Measurements from ENCODE around the gene MTHFD2L. TPM values are rescaled to one million over a fixed set of nuclear protein-coding genes. Genes with fewer than 3 reads are reported as not detected.

MTHFD2L gene
- total RNA-seq, 2 experiments from 2014 or later = 7.3 to 8.1 TPM

DNA sequence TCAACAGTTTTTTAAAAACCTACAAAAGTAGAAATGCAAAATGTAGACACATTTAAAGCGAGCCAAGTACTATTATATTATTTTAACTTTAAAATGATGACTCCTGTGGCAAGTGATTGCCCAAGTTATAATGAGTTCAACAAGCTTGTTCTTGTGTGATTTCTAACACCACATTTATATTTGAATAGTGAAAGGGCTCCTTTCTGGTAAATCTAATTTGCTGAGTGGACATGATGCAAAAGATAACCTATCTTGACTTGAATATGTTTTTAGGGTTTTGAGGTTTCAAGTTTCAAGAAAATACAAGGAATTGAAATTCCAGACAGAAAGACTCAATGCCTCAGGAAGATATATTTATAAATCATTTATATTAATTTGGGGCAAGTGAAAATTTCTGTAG lies 149.3 kb downstream of the MTHFD2L start:
- peaks cover 6% of the 10 kb centered on the region for H3K4me1 Mint-ChIP-seq (ENCODE audit: low read depth)
- ATAC-seq (no peak), DNase-seq (no peak)
- no peaks in the 10 kb centered on the region for H3K27me3 Mint-ChIP-seq
- H3K9me3 Mint-ChIP-seq = no peaks in the 10 kb centered on the region
- TF ChIP-seq, protein P1, sequence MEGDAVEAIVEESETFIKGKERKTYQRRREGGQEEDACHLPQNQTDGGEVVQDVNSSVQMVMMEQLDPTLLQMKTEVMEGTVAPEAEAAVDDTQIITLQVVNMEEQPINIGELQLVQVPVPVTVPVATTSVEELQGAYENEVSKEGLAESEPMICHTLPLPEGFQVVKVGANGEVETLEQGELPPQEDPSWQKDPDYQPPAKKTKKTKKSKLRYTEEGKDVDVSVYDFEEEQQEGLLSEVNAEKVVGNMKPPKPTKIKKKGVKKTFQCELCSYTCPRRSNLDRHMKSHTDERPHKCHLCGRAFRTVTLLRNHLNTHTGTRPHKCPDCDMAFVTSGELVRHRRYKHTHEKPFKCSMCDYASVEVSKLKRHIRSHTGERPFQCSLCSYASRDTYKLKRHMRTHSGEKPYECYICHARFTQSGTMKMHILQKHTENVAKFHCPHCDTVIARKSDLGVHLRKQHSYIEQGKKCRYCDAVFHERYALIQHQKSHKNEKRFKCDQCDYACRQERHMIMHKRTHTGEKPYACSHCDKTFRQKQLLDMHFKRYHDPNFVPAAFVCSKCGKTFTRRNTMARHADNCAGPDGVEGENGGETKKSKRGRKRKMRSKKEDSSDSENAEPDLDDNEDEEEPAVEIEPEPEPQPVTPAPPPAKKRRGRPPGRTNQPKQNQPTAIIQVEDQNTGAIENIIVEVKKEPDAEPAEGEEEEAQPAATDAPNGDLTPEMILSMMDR (IDR thresholded peaks at IDR 0.05) = no peak
- H3K36me3 Mint-ChIP-seq (ENCODE audit: low read depth) = no peaks in the 10 kb centered on the region
- intact Hi-C loops (cut with micrococcal nuclease) = no loop called here
- ChIA-PET CTCF (interaction anchor here (2.4 kb wide), 1 partner anchor 79 kb away, joined by 11 read pairs; no protein-coding TSS in a partner anchor), POLR2A (no interaction called here)
- no peak overlapping the region for H3K4me3 Mint-ChIP-seq
- H3K27ac Mint-ChIP-seq = no peak overlapping the region

DNA sequence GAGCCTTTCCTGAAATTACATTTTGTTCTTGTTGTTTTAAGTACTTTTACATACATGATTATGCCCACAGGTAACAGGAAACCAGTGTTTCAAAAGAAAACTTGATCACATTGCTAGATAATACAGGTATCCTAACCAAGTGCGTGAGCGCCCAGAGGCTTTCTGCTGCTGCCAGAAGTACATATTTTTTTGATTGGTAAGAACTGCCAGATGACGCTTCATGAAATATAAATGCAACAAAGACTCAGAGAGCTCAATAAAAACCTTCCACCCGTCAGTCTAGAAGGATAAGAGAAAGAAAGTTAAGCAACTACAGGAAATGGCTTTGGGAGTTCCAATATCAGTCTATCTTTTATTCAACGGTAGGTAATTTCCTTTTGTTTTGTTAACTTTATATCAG lies 150.3 kb downstream of the MTHFD2L start, which contains the start of gene EPGN:
TSS of gene EPGN (plus strand) at position 256 of the 400 bp plus-strand sequence. CDS start at position 320, 64 bp downstream.
- intact Hi-C loops (cut with micrococcal nuclease) = no loop called here
- CTCF ChIA-PET = interaction anchor here (1.4 to 2.4 kb wide), 2 partner anchors 80 to 119 kb away, joined by 5 to 11 read pairs; no protein-coding TSS in a partner anchor
- Mint-ChIP-seq H3K36me3 (ENCODE audit: low read depth) (no peaks in the 10 kb centered on the region), H3K27me3 (no peaks in the 10 kb centered on the region), H3K4me1 (ENCODE audit: low read depth) (peaks cover 6% of the 10 kb centered on the region), H3K9me3 (no peaks in the 10 kb centered on the region), H3K4me3 (no peak within 1 kb of the TSS), H3K27ac (no peak within 1 kb of the TSS)
- TF ChIP-seq, protein P1 (IDR thresholded peaks at IDR 0.05) = no peak
- ATAC-seq = no peak
- POLR2A ChIA-PET = no interaction called here
- no peak for DNase-seq

DNA sequence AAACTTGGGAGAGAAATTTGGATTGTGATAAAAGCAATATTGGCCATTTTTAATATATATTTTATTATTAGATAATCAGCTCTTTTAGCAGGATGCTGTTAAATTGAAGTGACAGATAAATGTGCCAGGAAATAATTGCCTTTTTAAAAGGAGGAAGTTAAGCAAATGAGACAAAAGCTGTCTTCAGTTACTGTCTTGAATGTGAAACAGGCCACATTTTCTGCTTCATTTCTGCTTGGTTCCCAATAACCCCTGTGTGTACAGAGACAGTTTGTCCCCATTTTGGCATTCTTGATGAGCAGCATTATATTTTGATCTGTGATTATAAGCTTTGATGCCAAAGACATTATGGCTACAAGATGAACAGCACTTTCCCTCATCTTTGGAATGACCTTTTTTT lies 151.3 kb downstream of the MTHFD2L start:
- no peak for ATAC-seq
- Mint-ChIP-seq H3K36me3 (ENCODE audit: low read depth) (no peaks in the 10 kb centered on the region), H3K27me3 (no peaks in the 10 kb centered on the region), H3K4me3 (no peak overlapping the region), H3K27ac (no peak overlapping the region), H3K9me3 (no peaks in the 10 kb centered on the region), H3K4me1 (ENCODE audit: low read depth) (peaks cover 6% of the 10 kb centered on the region)
- TF ChIP-seq, protein P1 (IDR thresholded peaks at IDR 0.05) = no peak
- POLR2A ChIA-PET = no interaction called here
- DNase-seq = no peak
- intact Hi-C loops (cut with micrococcal nuclease) = no loop called here
- CTCF ChIA-PET = interaction anchor here (0.7 to 2.4 kb wide), 3 partner anchors 81 to 120 kb away, joined by 3 to 11 read pairs (median 5); no protein-coding TSS in a partner anchor

DNA sequence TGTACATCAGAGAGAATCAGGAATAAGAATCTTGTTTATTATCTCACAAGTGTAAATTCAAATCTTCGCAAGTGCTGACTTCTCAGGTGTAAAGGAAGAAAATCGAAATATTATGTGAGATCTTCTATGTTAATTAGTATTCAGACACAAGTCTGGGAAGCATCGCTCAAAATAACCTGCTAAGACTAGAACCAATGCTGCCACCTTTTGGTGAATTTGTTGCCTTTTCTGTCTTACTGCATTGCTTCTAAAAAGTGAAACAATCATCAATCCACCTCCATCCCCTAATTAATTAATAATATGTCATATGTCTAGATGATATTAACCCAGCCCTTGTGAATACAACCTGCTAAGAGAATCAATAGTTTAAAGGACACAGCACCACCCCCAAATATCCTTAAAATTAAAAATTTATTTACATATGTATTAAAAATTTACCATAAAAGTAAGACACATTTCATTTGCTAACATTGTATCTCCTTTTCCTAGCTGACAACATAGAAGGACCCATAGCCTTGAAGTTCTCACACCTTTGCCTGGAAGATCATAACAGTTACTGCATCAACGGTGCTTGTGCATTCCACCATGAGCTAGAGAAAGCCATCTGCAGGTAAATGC lies 153.9 kb downstream of the MTHFD2L start:
- TF ChIP-seq, protein P1 (IDR thresholded peaks at IDR 0.05) = peak; percentile 64
- H3K4me3 Mint-ChIP-seq = no peak overlapping the region
- intact Hi-C loops (cut with micrococcal nuclease) = loop anchor here (1.0 to 5.0 kb wide), 2 partner anchors 84 to 125 kb away; no protein-coding TSS in a partner anchor
- no peaks in the 10 kb centered on the region for H3K36me3 Mint-ChIP-seq (ENCODE audit: low read depth)
- POLR2A ChIA-PET = no interaction called here
- CTCF ChIA-PET = interaction anchor here (0.8 to 2.0 kb wide), 2 partner anchors 83 to 122 kb away, joined by 4 to 12 read pairs; no protein-coding TSS in a partner anchor
- no peaks in the 10 kb centered on the region for H3K27me3 Mint-ChIP-seq
- H3K4me1 Mint-ChIP-seq (ENCODE audit: low read depth) = peaks cover 6% of the 10 kb centered on the region
- H3K9me3 Mint-ChIP-seq = no peaks in the 10 kb centered on the region
- peak; percentile 32 for DNase-seq
- no peak overlapping the region for H3K27ac Mint-ChIP-seq
- no peak for ATAC-seq

DNA sequence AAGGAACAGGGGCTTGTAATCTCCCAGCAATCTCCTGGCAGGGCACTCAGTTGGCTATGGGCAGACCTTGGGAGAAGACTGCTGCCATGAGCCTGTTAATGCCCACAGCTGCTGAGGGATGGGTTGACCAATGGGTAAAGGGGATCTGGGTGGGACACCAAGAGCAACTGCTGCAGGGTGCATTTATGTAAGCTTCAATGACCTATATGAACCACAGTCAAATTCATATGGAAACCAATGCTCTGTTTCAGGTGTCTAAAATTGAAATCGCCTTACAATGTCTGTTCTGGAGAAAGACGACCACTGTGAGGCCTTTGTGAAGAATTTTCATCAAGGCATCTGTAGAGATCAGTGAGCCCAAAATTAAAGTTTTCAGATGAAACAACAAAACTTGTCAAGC lies 156.4 kb downstream of the MTHFD2L start:
- H3K4me1 Mint-ChIP-seq (ENCODE audit: low read depth) = no peaks in the 10 kb centered on the region
- TF ChIP-seq, protein P1 (IDR thresholded peaks at IDR 0.05) = no peak
- H3K27ac Mint-ChIP-seq = no peak overlapping the region
- ChIA-PET POLR2A (no interaction called here), CTCF (interaction anchor here (1.3 to 1.9 kb wide), 2 partner anchors 10 to 86 kb away, joined by 5 to 11 read pairs; no protein-coding TSS in a partner anchor)
- intact Hi-C loops (cut with micrococcal nuclease) = loop anchor here (5.0 kb wide), 1 partner anchor 127 kb away; no protein-coding TSS in a partner anchor
- DNase-seq (no peak), ATAC-seq (no peak)
- no peak overlapping the region for H3K4me3 Mint-ChIP-seq
- no peaks in the 10 kb centered on the region for H3K27me3 Mint-ChIP-seq
- no peaks in the 10 kb centered on the region for H3K9me3 Mint-ChIP-seq
- H3K36me3 Mint-ChIP-seq (ENCODE audit: low read depth) = no peaks in the 10 kb centered on the region
